GM21576 (cell line): ENCODE measurements around the gene TBATA.

ENCODE experiments used
- ATAC-seq: cut with Tn5 transposase; IDR thresholded peaks from one replicate; pipeline ENCODE4 v1.9.1; 2021; ENCODE audit warnings: mild to moderate bottlenecking, moderate library complexity; ENCODE audit not compliant: unreplicated experiment

The TBATA gene

GRCh38 chr10:70747192-70747965, 37.8 kb downstream of the TBATA start:
- ATAC-seq, result no peak

- no peak for ATAC-seq
These were observed 39.6 kb downstream of the TBATA start for GRCh38 chr10:70745555-70745954.

DNA sequence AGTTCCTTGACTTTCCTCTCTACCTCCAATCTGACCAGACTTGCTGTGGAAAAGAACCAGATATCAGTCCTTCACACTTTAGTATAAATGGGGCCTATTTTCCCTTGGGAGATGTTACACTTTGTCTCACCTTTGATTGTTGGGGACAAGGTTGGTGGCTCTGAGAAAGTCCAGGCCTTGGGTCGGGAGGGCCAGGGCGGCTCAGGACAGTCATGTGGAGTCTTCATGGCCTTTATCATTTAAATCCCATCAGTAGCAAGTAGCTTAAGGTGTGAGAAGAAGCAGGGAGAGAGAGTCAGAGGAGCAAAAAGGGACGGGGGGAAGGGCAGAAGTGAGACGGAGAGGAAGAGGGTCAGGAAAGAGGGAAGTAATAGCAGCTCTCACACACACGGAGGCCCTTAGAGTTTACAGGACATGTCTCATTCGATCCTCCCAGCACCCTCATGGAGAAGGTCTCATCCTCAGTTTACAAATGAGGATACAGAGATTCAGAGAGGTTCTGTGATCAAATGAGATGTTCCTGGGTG, 40.5 kb downstream of the TBATA start:
- no peak for ATAC-seq

DNA sequence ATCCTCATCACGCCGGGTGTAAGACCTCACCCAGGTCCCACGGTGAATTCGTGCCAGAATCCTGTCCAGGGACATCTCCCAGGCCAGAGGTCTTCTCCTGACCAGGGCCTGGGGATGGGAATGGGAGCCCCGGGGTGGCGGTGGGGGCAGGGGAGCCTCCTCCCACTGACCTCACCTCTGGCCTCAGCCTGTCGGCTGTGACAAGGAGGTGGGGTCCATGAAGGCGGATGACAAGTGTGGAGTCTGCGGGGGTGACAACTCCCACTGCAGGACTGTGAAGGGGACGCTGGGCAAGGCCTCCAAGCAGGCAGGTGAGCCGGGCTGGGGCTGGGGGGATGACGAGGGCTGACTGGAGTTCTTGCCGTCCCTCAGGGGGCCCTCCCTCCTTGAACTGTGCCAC, 41.3 kb downstream of the TBATA start:
- ATAC-seq, result no peak

- no peak for ATAC-seq
These were observed 41.8 kb downstream of the TBATA start for GRCh38 chr10:70743430-70743788.

GRCh38 chr10:70742537-70743429, 42.4 kb downstream of the TBATA start:
- no peak for ATAC-seq

GRCh38 chr10:70740406-70741288, 44.5 kb downstream of the TBATA start:
- ATAC-seq, result no peak

DNA sequence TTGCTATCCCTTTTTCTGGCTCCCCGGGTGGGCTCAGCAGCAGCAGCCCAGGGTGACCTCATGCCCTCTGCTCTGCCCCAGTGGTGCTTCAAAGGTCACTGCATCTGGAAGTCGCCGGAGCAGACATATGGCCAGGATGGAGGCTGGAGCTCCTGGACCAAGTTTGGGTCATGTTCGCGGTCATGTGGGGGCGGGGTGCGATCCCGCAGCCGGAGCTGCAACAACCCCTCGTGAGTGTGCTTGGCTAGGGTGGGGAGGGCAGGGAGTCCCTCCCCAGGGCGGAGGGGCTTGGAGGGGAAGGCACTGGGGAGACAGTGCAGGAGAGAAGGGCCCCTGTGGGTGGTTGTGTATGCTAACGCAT, 46.4 kb downstream of the TBATA start:
- no peak for ATAC-seq

DNA sequence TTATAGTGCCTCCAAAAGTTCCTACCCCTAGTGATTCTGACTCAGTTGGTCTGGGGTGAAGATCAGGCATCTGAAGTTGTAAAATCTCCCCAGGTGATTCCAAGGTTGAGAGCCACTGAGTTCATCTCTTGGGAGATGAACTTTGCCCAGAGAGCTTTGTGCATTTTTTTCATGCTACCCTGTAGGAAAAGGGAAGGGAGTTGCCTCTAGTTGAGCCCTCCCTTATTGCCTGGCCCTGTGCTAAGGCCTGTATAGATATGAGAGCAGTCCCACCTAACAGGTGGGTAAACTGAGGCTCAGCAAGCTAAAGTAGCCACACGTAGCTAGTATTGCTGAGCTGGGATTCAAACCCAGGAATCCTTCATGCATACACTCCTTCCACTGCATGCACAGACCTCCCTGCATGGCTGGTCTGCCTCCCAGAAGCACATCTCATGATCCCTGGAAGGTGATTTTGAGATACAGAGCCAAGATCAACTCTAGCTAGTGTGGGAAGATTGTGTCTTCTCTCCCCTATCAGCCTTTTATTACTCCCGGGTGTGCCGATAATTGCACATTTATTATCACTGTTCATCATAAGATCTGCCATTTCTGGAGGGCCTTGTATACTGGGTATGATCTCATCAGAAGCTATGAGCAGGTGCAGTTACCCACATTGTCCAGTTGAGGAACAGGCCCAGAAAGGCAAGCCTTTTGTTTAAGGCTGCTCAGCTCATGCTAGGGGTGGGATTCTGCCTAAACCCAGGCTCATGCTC, 47.0 kb downstream of the TBATA start:
- no peak for ATAC-seq

DNA sequence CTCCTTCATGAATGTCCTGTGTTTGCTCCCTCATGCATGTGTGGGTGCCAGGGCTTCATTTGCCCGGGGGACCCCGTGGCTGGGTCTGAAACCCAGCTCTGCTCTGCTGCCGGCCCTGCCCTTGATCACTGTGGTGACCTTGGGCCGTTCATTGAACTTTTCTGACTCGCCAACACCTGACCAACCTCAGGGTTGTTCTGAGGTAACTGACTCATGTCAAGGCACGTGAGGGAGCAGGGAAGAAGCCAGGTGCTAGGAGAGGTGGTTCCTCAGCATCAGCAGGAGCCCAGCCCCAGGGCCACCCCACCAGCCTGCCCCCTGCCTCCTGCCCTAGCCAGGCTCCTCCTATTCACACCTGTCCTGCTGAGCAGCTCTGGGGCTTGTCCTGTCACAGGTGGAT, 47.9 kb downstream of the TBATA start:
- no peak for ATAC-seq

- no peak for ATAC-seq
These were observed 48.7 kb downstream of the TBATA start for GRCh38 chr10:70736525-70736924.

DNA sequence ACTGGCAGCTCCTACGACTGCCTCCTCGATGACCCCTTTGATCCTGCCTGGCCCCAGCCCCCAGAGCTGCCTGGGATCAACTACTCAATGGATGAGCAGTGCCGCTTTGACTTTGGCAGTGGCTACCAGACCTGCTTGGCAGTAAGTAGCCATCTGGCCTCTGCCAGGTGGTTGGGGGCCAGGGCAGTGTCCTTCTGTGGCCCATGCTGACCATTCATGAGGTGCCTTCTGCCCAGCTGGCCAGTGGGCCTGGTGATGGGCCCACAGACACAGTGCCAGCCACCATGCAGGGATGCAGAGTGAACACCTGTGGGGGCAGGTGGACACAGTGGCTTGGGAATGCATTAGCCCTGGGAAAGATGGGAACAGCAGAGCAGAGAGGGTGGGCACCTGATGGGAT, 50.0 kb downstream of the TBATA start:
- no peak for ATAC-seq

DNA sequence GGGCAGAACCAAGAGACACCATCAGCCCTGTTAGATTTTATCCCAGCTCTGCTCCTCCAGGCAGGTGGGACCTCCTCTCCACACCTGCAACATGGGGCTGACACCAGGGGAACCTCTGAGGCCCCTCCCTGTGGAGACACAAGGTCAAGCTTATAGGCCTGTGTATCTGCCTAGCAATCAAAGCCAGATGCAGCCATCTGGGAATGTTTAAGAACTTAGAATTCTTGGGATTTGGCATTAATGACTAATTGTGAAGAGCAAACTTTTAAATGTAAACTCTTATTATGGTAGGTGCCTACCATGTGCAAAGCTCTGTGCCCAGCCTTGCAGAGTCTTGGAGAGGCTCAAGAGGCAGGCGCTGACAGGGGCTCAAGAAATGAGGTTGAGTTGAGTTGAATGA, 52.1 kb downstream of the TBATA start:
- no peak for ATAC-seq

- no peak for ATAC-seq
These were observed 52.6 kb downstream of the TBATA start for GRCh38 chr10:70732569-70732968.

DNA sequence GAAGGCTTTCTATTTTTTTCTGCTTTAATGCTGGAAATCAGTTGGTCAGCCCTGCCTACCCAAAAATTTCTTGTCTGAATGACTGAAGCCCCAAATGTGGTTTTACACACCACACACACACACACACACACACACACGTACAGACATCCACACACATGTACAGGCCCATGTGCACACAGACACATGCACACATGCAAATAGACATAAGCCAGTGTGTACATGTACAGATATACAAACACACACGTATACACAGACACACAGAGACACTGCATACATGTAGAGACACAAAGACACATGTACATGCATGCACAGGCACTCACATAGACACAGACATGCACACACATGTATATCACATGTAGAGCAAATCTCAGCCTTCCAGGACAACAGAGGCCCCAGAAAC, 54.2 kb downstream of the TBATA start:
- no peak for ATAC-seq

GRCh38 chr10:70729763-70730357, 55.3 kb downstream of the TBATA start:
- no peak for ATAC-seq

DNA sequence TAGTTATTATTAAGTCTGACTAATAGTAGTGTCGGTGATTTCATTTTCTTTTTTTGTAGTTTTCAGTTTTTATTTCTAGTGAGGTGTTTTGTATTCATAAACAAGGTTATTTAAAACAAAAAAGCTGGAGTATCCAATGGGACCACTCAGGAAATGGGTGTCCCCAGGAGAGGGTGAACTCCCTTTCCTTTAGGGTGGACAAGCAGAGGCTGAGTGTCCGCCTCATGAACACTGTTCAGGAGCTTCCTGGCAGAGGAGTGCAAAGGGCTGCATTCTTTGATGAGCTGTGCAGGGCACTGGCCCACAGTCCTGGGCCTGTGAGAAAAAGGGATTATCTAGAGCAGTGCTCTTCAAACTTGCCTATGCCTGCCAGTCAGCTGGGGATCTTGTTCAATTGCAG, 56.8 kb downstream of the TBATA start:
- ATAC-seq, result no peak

- ATAC-seq, result no peak
These were observed 58.2 kb downstream of the TBATA start for GRCh38 chr10:70726909-70727495.

- ATAC-seq, result no peak
These were observed 61.4 kb downstream of the TBATA start for GRCh38 chr10:70723771-70724170.
